ENCODE results near the gene DCLK1.

Gene DCLK1

DNA sequence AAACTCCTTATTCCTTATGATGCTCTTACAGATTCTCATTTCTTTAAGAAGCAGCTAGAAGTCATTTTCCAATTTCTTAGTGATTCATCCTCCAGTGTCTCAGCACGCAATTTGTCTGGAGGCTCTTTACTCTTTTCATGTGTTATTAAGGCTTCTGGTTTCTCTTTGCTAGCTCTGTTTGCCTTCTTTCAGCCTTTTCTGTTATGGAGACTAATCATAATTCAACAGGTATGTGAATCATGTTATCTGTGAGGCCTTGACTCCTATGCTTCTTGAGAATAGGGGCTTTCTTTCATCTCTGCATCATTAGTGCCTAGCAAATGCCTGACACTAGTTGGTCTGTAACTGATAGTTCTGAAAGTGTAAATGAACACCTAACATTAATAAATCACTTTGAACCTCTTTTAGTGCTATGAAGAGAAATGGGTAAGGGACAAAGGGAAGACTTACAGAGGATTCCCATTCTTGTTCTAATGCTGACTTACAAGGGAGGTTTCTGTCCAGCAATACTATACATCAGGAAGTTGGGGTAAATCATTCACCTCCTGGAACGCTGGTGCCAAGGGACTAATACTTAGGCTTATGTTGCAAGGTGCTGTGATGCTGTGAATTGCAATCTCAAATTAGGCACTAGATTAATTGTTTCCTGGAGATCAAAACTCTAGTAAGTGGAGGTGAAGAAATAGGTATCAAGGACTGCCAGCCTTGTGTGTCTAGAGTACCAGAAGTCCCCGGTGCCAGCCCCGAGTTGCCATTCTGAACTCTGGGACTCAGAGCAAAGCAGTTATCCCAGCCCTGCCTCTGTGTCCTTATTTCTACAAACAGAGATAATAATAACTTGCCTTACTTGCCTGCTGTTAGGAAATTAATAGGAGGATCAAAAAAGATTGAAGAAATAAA lies 265.6 kb downstream of the DCLK1 start:
- no peak for DNase-seq (ENCODE audit: low read depth, low spot score)

DNA sequence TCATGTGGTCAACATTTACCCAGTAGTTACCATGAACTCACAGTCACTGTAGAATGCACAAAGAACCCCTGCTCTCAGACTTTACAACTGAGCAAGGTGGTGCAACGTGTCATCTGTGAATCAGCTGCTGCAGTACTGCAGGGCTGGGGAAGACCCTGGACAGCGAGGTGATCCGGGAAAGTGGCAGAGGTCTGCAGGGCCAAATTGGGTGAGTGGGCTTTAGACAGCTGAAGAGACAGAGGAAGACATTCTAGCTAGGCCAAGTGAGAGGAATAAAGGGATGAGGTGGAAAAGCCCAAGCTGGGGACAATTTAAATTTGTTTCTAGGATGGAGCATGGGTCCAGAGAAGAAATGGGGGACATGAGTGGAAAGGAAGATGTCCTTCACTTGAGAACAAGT lies 270.5 kb downstream of the DCLK1 start:
- DNase-seq (ENCODE audit: low read depth, low spot score), result no peak

DNA sequence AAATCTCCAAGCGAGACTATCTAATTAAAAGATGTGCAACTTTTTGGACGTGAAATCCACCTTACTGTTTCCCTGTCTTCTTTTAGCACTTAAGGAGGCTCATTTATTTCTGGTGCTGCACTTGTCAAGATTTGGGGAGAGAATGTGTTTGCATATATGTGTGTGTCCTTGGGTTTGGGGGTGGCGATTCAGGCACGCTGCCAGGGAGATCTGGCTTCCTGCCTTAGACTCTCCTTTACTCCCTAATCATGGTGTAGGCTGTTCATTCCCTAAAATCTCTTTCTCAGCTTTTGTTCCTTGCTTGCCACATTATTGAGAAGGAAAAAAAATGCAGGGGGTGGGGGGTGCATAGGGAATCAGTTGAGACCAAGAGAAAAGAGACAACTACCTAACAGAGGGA lies 271.2 kb downstream of the DCLK1 start:
- DNase-seq (ENCODE audit: low read depth, low spot score), result no peak

DNA sequence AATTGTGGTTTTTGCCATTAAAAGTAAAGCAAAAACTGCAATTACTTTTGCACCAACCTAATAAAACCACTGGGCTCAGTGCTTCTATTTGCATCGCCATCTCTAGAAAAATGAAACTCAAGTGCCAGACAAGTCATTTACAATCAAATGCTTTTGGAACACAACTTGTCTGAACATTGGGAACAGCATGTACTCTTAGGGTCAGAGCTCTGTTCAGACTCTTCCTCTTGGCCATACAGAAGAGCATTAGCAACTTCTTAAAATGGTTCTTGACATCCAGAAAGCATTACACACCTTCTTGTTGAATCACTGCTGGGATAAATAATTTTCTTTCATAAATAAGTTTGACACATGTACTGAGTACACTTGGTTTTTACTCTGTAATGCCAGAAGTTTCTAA lies 272.5 kb downstream of the DCLK1 start:
- no peak for DNase-seq (ENCODE audit: low read depth, low spot score)

DNA sequence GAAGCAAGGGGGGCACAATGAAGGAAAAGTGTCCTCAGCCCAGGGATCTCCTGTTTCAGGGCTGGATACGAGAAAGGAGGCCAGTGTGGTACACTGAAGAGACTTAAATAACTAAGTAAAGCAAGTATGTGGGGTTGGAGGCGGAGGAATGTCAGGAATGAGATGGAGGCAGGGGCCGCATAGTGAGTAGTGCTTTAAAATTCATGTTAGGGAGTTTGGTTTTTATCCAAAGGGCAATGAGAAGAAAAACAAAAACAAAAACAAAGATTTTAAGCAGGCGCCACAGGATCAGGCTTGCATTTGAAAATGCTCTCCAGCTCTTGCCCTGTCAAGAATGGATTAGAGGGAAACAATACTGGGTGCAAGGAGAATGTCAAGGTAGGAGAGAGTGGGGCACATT lies 273.4 kb downstream of the DCLK1 start:
- DNase-seq (ENCODE audit: low read depth, low spot score), result no peak

DNA sequence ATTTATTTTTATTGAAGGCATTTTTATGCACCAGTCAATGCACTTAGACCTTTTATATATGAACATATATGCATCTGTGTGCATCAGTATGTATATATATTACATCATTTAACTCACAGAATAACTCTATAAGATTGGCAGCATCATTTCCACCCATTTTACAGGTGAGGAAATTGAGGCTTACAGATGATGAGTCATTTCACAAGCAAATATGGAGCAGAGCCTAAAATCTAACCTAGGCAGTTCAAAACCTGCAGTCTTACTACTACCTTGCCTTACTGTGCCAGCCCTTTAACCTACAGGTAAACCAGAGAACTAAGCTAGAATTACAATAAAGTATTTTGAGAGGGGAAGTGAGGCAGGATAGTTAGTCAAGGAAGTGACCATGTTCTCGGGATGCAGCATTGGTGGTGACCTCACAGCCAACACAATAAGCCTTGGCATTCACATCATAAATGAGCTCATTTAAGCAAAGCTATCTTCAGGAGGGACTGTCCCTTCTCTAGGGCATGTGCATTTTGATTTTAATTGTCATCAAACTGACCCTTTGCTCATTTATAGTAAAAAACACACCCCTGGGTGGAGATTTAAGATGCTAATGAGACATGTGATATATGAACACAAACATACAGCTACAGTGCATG lies 274.3 kb downstream of the DCLK1 start:
- DNase-seq (ENCODE audit: low read depth, low spot score), result no peak

DNA sequence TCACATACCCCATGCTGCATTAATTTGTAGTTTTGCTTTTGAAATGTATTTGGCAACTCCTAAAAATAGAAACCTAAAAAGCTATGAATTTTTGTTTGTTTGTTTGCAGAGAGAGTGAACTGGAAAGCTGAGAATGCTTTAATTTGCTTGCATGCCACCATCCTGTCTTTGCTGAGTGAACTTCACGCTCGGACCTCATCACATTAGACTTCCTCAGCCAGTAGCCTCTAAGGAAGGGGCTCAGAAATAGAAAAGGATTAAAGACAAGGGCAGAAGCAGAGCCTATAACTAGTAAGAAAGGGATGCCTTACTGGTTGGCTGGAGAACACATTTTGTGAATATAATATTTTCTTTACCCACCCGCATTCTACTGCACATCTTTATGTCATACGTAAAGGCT lies 275.1 kb downstream of the DCLK1 start:
- DNase-seq (ENCODE audit: low read depth, low spot score), result no peak

DNA sequence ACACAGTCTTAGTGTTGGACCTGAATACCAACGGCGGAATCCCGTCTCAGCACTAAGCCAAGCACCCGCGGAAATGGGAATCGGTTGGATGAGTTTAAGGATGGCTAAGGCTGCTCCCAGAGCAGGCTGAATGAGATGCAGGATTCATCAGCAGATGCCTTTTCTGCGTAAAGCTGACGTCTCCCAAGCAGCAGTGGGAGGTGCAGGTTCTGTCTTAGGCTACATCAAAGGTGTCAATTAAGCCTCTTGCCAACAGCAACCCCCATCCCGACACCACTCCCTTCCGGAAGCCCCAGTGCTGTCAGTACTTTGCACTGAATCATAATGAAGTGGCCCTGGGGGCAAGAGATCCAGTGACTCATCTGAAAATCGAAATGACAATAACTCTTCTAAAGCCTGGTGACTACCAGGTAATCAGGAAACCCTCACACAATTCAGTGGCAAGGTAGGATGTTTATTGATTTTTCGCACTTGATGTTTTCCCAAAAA lies 275.6 kb downstream of the DCLK1 start:
- no peak for DNase-seq (ENCODE audit: low read depth, low spot score)

DNA sequence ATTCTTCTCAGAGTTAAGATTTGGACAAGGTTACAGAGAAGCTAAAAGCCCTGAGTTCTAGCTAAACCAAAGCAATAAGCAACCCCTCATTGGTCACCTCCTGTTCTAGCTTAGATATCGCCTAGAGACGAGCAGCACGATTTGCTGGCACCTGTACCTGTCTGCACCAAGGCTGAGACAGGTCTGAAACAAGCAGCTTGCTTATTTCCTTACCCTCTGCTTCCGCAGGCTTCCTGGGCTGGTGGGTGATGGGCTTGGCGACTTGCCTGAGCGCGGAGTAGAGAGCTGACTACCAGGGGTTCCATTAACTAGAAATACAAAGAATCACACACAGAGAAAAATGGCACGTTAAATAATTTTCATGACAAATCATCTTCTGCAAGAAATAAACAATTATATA lies 276.9 kb downstream of the DCLK1 start:
- no peak for DNase-seq (ENCODE audit: low read depth, low spot score)

DNA sequence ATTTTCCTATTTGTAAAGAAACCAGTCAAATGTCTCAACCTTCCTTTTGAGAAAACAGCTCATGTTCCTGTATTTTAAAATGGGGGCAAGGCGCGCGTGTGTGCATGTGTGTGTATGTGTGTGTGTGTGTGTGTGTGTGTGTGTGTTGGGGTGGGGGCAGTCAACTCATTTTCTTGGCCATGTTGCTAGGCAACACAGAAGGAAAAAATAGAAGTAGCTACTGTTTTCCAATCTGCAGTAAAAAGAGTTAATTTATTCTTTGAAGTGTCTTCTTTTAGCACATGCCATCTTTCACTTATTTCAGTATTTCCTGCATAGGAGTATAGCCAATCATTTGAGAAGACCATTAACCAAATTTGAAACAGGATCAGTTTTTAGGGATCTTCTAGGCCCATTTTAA lies 279.3 kb downstream of the DCLK1 start:
- DNase-seq (ENCODE audit: low read depth, low spot score), result no peak

DNA sequence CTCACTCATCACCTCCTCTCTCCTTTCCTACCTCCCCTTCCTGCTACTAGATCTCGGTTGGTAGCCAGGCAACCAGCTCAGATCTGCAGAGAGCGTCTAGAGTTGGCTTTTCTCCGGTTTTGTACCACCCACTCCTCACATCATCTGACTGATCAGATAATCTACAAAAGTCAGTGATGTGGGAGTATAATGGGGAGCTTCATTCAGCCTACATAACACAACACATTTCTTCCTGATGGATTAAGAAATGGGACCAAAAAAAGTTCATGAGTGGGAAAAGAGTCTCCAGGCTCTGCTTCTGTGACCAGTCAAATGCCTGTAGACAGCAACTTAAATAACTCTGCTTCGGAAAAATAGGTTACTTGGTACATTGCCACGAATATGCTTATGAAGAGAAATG lies 279.8 kb downstream of the DCLK1 start:
- DNase-seq (ENCODE audit: low read depth, low spot score), result no peak

DNA sequence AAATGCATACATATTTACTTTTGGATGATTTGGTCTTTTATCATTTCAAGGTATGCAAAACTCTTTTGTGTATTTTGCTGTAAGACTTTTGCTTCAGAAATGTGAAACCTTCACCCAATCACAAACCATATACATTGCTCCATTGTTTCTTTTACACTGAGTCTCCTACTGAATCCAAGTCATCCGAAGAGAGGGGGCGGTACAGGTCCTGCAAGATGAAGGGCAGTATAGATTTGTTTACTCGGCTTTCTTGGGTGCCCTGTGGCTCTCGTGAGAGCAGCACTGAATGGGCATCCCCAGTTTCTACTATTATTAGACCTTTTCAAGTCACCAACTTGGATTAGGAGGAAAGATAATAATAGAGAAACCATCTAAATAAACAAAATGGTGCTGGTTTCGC lies 280.6 kb downstream of the DCLK1 start:
- DNase-seq (ENCODE audit: low read depth, low spot score), result no peak

DNA sequence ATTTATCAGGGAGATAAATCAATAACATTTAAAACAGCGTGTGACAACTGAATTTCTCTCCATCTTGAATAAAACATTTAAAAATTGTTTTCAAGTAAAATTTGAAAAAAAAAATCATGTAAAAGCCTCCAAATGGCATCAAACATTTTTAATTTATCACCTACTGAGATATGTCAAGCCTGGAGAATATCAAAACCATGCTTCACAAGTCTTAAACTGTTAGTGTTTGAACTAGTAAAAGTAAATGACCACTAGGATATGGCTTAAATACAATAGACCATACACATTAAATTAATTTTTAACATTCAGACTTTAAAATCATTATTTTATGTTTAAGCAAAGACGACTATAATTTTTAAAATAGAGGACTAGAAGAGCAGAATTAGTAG lies 281.9 kb downstream of the DCLK1 start:
- DNase-seq (ENCODE audit: low read depth, low spot score), result no peak

DNA sequence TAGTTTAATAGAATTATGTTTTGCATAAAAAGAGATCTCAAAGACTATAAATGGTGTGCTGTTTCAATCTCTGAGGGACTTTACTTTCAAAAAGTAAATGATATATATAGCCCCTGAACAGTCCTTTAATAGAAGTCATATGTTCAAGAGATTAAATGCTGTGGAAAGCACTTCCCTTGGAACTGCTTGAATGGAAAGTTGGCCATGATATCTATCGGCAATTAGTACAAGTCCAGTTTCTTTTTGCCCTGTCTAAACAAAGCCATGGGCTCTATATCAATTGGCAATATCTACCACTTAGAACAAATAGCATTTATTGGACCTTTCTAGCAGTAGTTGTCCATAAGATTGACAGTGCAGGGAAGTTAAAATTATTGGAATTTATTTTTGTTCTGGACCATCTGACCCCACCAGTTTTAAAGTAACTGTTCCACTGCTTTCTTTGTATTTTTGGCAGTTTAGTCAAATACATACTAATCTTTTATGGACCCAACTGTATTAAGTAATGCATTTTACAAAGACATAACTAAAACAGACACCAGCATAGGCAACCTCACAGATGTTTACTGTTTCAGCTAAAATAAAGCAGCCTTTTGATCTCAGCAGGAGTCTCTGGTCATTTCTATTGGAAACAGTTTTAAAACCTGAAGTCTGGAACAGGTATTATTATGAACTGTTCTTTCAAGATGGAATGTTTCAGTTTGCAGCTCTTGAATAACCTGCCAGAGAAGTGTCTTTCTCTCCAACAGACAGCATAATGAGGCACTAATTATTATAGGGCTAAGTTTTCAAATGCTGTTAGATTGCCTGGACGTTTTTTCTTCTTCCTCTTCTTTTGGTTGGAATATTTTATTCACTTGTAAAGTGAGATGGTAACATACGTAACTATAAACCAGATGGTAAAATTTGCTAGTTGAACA lies 282.6 kb downstream of the DCLK1 start:
- no peak for DNase-seq (ENCODE audit: low read depth, low spot score)

DNA sequence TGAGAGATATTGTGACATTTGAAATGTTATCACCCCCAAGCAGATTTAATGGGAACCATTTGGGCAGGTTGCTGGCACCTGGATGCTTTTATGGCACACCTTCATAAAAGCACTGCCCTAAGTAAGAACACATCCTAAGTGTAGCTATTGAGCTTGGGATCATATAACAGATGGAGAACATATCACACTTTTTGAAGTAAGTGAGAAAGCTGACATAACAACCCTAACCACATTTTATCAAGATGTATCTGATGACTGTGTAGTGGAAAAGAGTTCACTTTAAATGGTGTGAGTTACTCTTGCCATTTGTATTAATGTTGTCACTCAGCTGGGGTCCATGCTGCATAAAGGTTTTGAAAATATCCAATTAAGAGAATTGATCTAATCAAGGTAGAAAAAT lies 287.9 kb downstream of the DCLK1 start:
- DNase-seq (ENCODE audit: low read depth, low spot score), result no peak

DNA sequence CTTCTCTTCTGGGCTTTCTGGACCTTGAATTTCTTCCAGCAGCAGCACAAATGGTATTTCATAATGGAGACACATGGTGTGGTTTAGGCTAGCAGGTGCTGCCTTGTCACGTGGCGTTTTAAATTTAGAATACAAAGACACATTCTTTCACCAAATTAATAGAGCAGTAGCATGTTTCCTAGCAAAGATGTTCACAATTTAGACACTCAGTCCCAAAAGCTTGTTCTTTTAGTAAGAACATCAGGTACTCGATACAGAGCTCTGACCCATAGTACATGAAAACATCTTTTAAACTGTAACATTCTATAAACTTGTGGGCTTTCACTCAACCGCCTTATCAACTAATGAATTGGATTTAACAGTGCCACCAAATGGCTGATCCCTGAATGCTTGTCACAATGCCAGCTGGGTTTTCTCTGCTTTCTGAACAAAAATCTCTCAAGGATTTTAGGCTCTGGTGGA lies 290.1 kb downstream of the DCLK1 start:
- DNase-seq (ENCODE audit: low read depth, low spot score), result no peak

DNA sequence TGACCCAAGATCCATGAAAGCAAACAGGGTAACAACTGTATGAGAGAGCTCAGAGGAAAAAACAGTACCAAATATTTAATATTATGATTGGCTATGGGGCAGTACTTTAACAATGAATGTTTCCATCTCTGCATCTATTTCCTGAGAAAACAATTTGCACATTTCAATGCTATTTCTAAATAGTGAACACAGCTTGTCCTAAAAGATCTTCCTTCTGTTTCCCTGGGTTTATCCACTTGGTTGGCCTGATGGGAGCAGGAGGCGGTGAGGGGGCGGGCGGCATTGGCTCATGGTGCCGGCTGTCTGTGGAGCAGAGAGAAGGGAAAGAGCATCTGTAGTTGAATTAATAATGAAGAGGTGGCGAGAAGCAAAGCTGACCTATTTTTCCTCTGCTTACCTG lies 291.4 kb downstream of the DCLK1 start:
- DNase-seq (ENCODE audit: low read depth, low spot score), result no peak

DNA sequence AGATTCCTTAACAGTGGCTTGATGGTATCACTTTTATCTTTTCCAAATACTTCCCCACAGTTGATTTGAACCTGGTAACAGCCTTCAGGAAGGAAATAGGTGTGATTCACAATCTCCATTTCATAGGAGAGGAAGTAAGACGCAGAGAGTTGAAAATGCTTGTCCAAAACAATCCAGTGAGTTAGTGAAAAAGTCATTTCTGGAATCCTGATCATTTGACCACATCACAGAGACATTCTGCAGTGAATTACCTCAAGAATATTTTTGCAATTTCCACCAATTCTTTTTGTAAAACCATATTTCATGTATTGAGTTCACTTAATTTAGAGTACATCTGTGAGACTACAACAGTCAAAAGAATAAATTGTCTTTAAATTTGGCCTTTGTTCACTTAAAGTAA lies 292.8 kb downstream of the DCLK1 start:
- DNase-seq (ENCODE audit: low read depth, low spot score), result no peak

DNA sequence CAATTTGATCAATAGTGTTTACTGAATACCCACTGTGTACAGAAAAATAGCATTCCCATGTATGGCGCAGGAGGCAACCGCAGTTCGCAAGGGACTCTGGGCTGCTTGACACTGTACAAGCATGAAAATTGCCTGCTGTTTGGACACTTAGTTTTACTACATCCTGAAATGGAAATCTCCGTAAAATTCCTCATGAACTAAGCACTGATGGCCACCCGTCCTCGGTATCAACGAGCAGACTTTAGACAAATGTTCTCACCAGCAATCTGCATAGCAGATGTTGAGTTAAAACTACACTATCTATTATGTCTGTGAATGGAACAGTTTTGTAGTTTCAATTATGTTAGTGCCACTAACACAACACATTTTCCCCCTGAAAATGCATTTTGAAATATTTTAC lies 294.7 kb downstream of the DCLK1 start:
- DNase-seq (ENCODE audit: low read depth, low spot score), result no peak

DNA sequence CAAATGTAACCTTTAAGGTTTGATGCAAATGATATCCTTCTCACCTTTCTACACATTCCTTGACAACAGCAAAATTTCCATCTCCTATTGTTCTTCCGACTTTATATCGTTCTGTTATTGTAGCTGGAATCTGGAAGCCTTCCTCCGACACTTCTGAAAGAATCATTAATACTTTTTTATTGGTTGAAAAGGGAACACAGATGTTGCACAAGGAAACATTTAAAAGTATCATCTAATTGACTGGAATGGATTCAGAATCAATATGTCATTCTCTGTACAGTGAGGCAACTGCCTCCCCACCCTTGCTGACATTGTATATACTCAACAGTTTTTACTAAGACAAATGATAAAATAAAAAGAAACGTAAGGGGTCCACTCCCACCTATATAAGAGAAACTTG lies 295.2 kb downstream of the DCLK1 start:
- no peak for DNase-seq (ENCODE audit: low read depth, low spot score)

DNA sequence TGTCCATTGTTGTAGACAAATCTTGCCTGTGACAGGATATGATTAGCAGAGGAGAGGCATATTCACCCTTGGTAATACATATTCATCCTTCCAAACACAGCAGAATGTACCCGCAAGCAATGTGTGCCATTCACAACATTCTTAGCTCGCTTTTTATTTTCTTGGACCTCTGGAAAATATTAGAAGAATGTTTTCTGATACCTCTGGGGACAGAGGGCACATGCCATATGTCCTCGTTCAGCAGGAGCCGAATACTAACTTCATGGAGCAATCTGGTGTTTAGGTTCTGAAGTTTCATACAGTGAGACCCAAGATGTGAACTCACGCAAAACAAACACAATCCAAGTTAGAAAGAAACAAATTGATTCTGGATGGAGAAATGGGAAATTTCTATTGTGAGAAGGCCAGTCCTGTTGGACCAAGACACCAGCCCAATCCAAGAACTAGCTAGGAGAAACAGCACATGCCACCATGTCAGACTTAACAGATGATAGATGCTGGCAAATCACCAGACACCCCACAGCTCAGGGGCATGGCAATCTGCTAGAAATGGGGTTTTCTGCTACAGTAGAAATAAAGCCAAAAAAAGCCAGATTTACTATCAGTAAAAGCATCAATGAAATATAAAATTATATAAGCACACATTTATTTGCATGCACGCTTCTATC lies 297.4 kb downstream of the DCLK1 start:
- no peak for DNase-seq (ENCODE audit: low read depth, low spot score)

Data from brain pericyte (primary cell).